Ectodermal cell (in vitro differentiated cells): ENCODE data around the gene DDR1.

Experiments used
- H3K27ac ChIP-seq: 2 replicates; pipeline ENCODE4 v1.7.0; 2013; ENCODE audit warnings: mild to moderate bottlenecking, low read depth, low read length; ENCODE audit not compliant: insufficient read depth, poor library complexity, severe bottlenecking
- H3K27me3 ChIP-seq: 2 replicates; pipeline ENCODE4 v1.7.0; 2013; ENCODE audit warnings: mild to moderate bottlenecking, low read length; ENCODE audit not compliant: insufficient read depth, control insufficient read depth, poor library complexity, severe bottlenecking
- H3K36me3 ChIP-seq: one replicate; pipeline ENCODE4 v1.7.0; 2013; ENCODE audit warnings: low read length; ENCODE audit not compliant: control insufficient read depth, insufficient read depth
- H3K4me1 ChIP-seq: one replicate; pipeline ENCODE4 v1.7.0; 2013; ENCODE audit warnings: low read length; ENCODE audit not compliant: control insufficient read depth, insufficient read depth
- H3K4me3 ChIP-seq: 2 replicates; pipeline ENCODE4 v1.7.0; 2013; ENCODE audit warnings: low read depth, low read length, control low read depth; ENCODE audit not compliant: insufficient read depth
- H3K9me3 ChIP-seq: 2 replicates; pipeline ENCODE4 v1.7.0; 2013; ENCODE audit warnings: mild to moderate bottlenecking, low read length, moderate library complexity; ENCODE audit not compliant: control insufficient read depth
- WGBS, 2 experiments: methylation state at CpG; one replicate each; pipeline ENCODE4 v1.1.7; 2013; ENCODE audit warnings: missing lambda C conversion rate in 2 of 2; 5-methylcytosine and 5-hydroxymethylcytosine counted together

The DDR1 gene

DNA sequence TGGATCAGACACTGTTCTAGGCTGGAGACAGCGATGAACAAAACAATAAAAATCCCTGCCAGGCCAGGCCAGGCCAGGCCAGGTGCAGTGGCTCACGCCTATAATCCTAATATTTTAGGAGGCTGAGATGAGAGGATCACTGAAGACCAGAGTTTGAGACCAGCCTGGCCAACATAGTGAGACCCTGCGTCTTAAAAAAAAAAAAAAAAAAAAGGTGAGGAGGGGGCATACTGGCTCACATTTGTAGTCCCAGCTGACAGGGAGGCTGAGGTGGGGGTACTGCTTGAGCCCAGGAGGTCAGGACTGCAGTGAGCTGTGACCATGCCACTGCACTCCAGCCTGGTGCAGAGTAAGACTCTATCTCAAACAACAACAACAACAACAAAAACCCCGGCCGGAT, 61.0 kb downstream of the DDR1 start:
- H3K4me3 ChIP-seq = no peak overlapping the region
- no peaks in the 10 kb centered on the region for H3K36me3 ChIP-seq
- 86 to 89% methylated on average over 5 of the region's 5 CpGs for WGBS, 2 experiments
- H3K4me1 ChIP-seq = peaks cover 8% of the 10 kb centered on the region
- H3K9me3 ChIP-seq = no peaks in the 10 kb centered on the region
- H3K27ac ChIP-seq = no peak overlapping the region
- no peaks in the 10 kb centered on the region for H3K27me3 ChIP-seq

GRCh38 chr6:30947231-30947630, 62.9 kb downstream of the DDR1 start:
- Histone ChIP-seq H3K27me3 (no peaks in the 10 kb centered on the region), H3K9me3 (no peaks in the 10 kb centered on the region), H3K36me3 (no peaks in the 10 kb centered on the region), H3K4me1 (peaks cover 3% of the 10 kb centered on the region), H3K27ac (no peak overlapping the region), H3K4me3 (no peak overlapping the region)
- 95 to 98% methylated on average over 4 of the region's 4 CpGs for WGBS, 2 experiments

GRCh38 chr6:30948811-30949210, 64.5 kb downstream of the DDR1 start:
- Histone ChIP-seq H3K27me3 (peaks cover 2% of the 10 kb centered on the region), H3K4me1 (no peaks in the 10 kb centered on the region)
- WGBS, 2 experiments = 98% methylated on average over 6 of the region's 6 CpGs

More at GRCh38 chr6:30948811-30949210, 64.5 kb downstream of the DDR1 start:
- Histone ChIP-seq H3K36me3 (no peaks in the 10 kb centered on the region), H3K27ac (no peak overlapping the region), H3K4me3 (no peak overlapping the region), H3K9me3 (no peaks in the 10 kb centered on the region)
